Caco-2 (cell line): ENCODE measurements around the gene CAMK1D. TPM values are rescaled to one million over a fixed set of nuclear protein-coding genes. Genes with fewer than 3 reads are reported as not detected.

ENCODE experiments used
- BruUV-seq: library from RNA; stranded (reverse); fragments of 400-500 nt; replicated peaks from 2 replicates; lab custom pipeline; 2021; lab: Mats Ljungman, UMichigan
- CTCF ChIA-PET: fragments of 300-600 bp; sonication (Branson Sonifier 250); formaldehyde crosslinking; loops from one replicate; lab custom pipeline; 2022; ENCODE audit warnings: antibody characterized with exemption; lab: Charles Lee
- POLR2A ChIA-PET: fragments of 300-600 bp; sonication (Branson Sonifier 250); formaldehyde crosslinking; loops from one replicate; lab custom pipeline; 2022; ENCODE audit warnings: antibody characterized with exemption; lab: Charles Lee
- DNase-seq, 2 experiments: peaks; one replicate each; pipeline versions ENCODE4 v3.0.0 to v3.0.0-alpha.2; 2020 to 2022
- H3K27me3 ChIP-seq: replicated peaks from 2 replicates; pipeline ENCODE4 v1.6.0; 2011; ENCODE audit warnings: low read length; ENCODE audit not compliant: control insufficient read depth, insufficient read depth
- H3K36me3 ChIP-seq: 2 replicates; pipeline ENCODE4 v1.5.1; 2011; ENCODE audit warnings: low read length; ENCODE audit not compliant: control insufficient read depth, insufficient read depth
- H3K4me1 ChIP-seq: fragments of 250-450 bp; sonication (Bioruptor Pico); 2 replicates; pipeline ENCODE4 v1.5.1; 2020; ENCODE audit warnings: mild to moderate bottlenecking
- H3K4me3 ChIP-seq: 2 replicates; pipeline ENCODE4 v1.5.1; 2011; ENCODE audit warnings: low read depth, mild to moderate bottlenecking, control low read depth, low read length
- H3K9me3 ChIP-seq: fragments of 250-450 bp; sonication (Bioruptor Pico); 2 replicates; pipeline ENCODE4 v1.5.1; 2020; ENCODE audit warnings: mild to moderate bottlenecking, moderate library complexity
- H3K27ac Mint-ChIP-seq: one replicate; pipeline ENCODE4 v1.8.0; 2022; ENCODE audit warnings: mixed read lengths; ENCODE audit not compliant: unreplicated experiment
- H3K27me3 Mint-ChIP-seq: one replicate; pipeline ENCODE4 v1.8.0; 2022; ENCODE audit warnings: mixed read lengths; ENCODE audit not compliant: insufficient read depth, unreplicated experiment
- H3K36me3 Mint-ChIP-seq: one replicate; pipeline ENCODE4 v1.8.0; 2022; ENCODE audit warnings: mild to moderate bottlenecking, mixed read lengths; ENCODE audit not compliant: insufficient read depth, unreplicated experiment
- H3K4me1 Mint-ChIP-seq: one replicate; pipeline ENCODE4 v1.8.0; 2022; ENCODE audit warnings: low read depth, mixed read lengths; ENCODE audit not compliant: unreplicated experiment
- H3K4me3 Mint-ChIP-seq: one replicate; pipeline ENCODE4 v1.8.0; 2022; ENCODE audit warnings: mild to moderate bottlenecking, moderate library complexity, mixed read lengths; ENCODE audit not compliant: unreplicated experiment
- H3K9me3 Mint-ChIP-seq: one replicate; pipeline ENCODE4 v1.8.0; 2022; ENCODE audit warnings: mixed read lengths; ENCODE audit not compliant: unreplicated experiment
- CTCF ChIP-seq, 2 experiments: fragments of 200-600 bp in 1 of 2; IDR thresholded peaks; 1 replicate in 1 of 2; 2 replicates in 1 of 2; pipeline versions ENCODE4 v1.5.1 to v1.8.0; 2011 to 2022; ENCODE audit warnings: antibody characterized with exemption in 1 of 2, control low read depth in 1 of 2, inconsistent platforms in 1 of 2, low read depth in 1 of 2, low read length in 1 of 2, mild to moderate bottlenecking in 1 of 2, moderate library complexity in 1 of 2; ENCODE audit not compliant: insufficient read depth in 1 of 2, severe bottlenecking in 1 of 2, unreplicated experiment in 1 of 2
- intact Hi-C: fragments of 100-400 bp; cut with micrococcal nuclease; formaldehyde crosslinking; loops from one replicate; pipeline ENCODE4 v1.10.0; 2022; ENCODE audit not compliant: unreplicated experiment
- total RNA-seq: library from RNA; stranded (reverse); gene quantifications from 2 replicates; pipeline ENCODE4 v1.2.3, GENCODE V29; 2022

The CAMK1D gene
- total RNA-seq, 1 experiment from 2014 or later, result 10.9 TPM

GRCh38 chr10:12513003-12513365 lies 163.6 kb downstream of the CAMK1D start:
- intact Hi-C loops, result no loop called here
- no peak overlapping the region for H3K4me3 Mint-ChIP-seq
- H3K27me3 ChIP-seq, result no peaks in the 10 kb centered on the region
- H3K4me3 ChIP-seq, result no peak overlapping the region
- no TSS peak for BruUV-seq
- no peaks in the 10 kb centered on the region for H3K9me3 Mint-ChIP-seq
- POLR2A ChIA-PET, result no interaction called here
- no peaks in the 10 kb centered on the region for H3K27me3 Mint-ChIP-seq
- no peak for TF ChIP-seq CTCF (IDR thresholded peaks at IDR 0.05; ENCODE audit: insufficient read depth in 1 of 2, low read depth in 1 of 2, low read length in 1 of 2, severe bottlenecking in 1 of 2, unreplicated experiment in 1 of 2)
- no peaks in the 10 kb centered on the region for H3K36me3 Mint-ChIP-seq
- DNase-seq, result peak in 1 of 2 experiments; percentile 17
- CTCF ChIA-PET, result interaction anchor here (0.6 kb wide), 1 partner anchor 61 kb away, joined by 3 read pairs; no protein-coding TSS in a partner anchor
- no peaks in the 10 kb centered on the region for H3K36me3 ChIP-seq
- H3K27ac Mint-ChIP-seq, result no peak overlapping the region
- no peaks in the 10 kb centered on the region for H3K4me1 Mint-ChIP-seq
- H3K9me3 ChIP-seq, result no peaks in the 10 kb centered on the region
- peaks cover 1% of the 10 kb centered on the region; the same call in 1 of the 2 replicates for H3K4me1 ChIP-seq

- no TSS peak for BruUV-seq
- intact Hi-C loops, result no loop called here
Measured at GRCh38 chr10:12513775-12514673, 164.7 kb downstream of the CAMK1D start.

GRCh38 chr10:12518024-12518423 lies 168.7 kb downstream of the CAMK1D start:
- Mint-ChIP-seq H3K27ac (no peak overlapping the region), H3K27me3 (no peaks in the 10 kb centered on the region), H3K4me1 (no peaks in the 10 kb centered on the region), H3K9me3 (peaks cover 10% of the 10 kb centered on the region), H3K4me3 (no peak overlapping the region), H3K36me3 (no peaks in the 10 kb centered on the region)
- H3K27me3 ChIP-seq, result no peaks in the 10 kb centered on the region
- H3K4me3 ChIP-seq, result no peak overlapping the region
- no peaks in the 10 kb centered on the region for H3K36me3 ChIP-seq
- no peak for TF ChIP-seq CTCF (IDR thresholded peaks at IDR 0.05; ENCODE audit: insufficient read depth in 1 of 2, low read depth in 1 of 2, low read length in 1 of 2, severe bottlenecking in 1 of 2, unreplicated experiment in 1 of 2)
- ChIA-PET POLR2A (no interaction called here), CTCF (no interaction called here)
- no TSS peak for BruUV-seq
- intact Hi-C loops, result no loop called here
- H3K9me3 ChIP-seq, result peaks cover 10% of the 10 kb centered on the region; the same call in 1 of the 2 replicates
- H3K4me1 ChIP-seq, result peaks cover 10% of the 10 kb centered on the region
- DNase-seq, result no peak

More at GRCh38 chr10:12513775-12514673, 164.7 kb downstream of the CAMK1D start:
- H3K4me1 ChIP-seq, result peaks cover 3% of the 10 kb centered on the region; the same call in 1 of the 2 replicates
- Mint-ChIP-seq H3K36me3 (no peaks in the 10 kb centered on the region), H3K4me3 (no peak overlapping the region), H3K27me3 (no peaks in the 10 kb centered on the region), H3K4me1 (no peaks in the 10 kb centered on the region), H3K9me3 (no peaks in the 10 kb centered on the region), H3K27ac (no peak overlapping the region)
- no peaks in the 10 kb centered on the region for H3K9me3 ChIP-seq
- ChIA-PET CTCF (no interaction called here), POLR2A (no interaction called here)
- peak in 1 of 2 experiments; percentile 7 for DNase-seq
- no peaks in the 10 kb centered on the region for H3K36me3 ChIP-seq
- TF ChIP-seq CTCF (IDR thresholded peaks at IDR 0.05; ENCODE audit: insufficient read depth in 1 of 2, low read depth in 1 of 2, low read length in 1 of 2, severe bottlenecking in 1 of 2, unreplicated experiment in 1 of 2), result no peak
- no peak overlapping the region for H3K4me3 ChIP-seq
- no peaks in the 10 kb centered on the region for H3K27me3 ChIP-seq
